GM19035 (cell line): ENCODE results near the gene SLC25A13.
"Not testable (repeated sequence)": the region's sequence is repeated elsewhere in the genome, so short reads cannot be mapped to it uniquely, and the experiment has no call there.

ENCODE experiments used
- ATAC-seq: cut with Tn5 transposase; IDR thresholded peaks from one replicate; pipeline ENCODE4 v1.9.1; 2021; ENCODE audit not compliant: unreplicated experiment

Gene SLC25A13

DNA sequence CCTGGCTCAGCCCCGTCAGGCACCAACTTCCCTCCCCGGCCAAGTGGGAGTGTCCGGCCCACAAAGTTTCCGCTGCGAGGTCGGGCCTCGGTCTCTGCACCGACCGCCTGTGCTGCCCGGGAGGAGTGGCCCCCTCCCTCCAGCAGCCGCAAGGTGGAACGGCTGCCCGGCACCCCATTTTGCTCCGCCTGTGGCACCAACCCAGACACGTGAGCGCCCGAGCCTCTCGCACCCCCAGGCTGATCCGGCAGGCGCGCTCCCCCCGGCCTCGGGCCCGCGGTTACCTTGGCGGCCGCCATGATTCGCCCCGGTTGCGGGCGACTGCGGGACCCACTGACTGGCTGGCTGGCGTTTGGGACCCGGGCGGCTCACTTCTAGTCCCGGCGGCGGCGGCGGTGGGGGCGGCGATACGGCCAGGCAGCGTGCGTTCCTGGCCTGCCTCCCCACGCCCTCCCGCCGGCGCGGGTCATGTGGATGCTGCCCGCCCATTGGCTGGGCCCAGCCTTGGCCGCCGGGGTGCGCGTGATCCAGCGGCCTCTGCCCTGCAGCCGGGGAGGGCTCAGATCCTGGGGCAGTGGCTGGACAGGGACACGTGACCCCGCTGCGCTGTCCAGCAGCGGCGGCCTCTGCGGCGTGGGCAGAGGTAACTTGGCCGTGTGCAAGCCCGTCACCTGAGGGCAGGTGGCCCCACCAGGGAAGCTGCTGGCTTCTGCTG is at the start of gene SLC25A13:
Gene SLC25A13 (minus strand): TSS at position 441 of the 715 bp plus-strand sequence. CDS start 142 bp downstream, at position 299.
- ATAC-seq: peak; percentile 84

DNA sequence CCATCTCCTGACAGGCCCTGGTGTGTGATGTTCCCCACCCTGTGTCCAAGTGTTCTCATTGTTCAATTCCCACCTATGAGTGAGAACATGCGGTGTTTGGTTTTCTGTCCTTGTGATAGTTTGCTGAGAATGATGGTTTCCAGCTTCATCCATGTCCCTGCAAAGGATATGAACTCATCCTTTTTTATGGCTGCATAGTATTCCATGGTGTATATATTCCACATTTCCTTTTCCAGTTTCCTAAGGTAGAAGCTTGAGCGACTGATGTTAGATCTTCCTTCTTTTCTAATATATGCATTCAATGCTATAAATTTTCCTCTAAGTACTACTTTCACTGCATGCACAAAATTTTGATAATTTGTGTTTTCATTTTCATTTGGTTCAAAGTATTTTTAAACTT is 44.0 kb upstream of the SLC25A13 start:
- not testable (repeated sequence) for ATAC-seq

DNA sequence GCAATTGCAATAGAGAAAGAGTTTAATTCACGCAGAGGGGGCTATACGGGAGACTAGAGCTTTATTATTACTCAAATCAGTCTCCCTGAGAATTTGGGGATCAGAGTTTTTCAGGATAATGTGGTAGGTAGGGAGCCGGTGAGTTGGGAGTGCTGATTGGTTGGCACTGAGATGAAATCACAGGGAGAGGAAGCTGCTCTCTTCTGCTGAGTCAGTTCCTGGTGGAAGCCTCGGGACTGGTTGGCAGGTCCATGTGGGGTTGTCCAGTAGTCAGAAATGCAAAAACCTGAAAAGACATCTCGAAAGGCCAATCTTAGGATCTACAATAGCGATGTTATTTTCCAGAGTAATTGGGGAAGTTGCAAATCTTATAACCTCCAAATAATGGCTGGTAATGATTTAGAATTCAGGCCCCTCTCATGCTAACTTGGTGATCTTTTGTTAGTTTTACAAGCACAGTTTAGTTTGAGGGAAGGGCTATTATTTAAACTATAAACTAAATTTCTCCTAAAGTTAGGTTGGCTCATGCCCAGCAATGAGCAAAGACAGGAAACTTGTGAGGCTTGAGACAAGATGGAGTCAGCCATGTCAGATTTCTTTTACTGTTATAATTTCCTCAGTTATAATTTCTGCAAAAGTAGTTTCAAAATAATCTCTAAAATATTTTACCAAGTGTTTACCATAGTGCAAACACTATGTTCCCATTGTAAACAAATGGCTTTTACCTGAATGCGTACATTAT is 39.4 kb upstream of the SLC25A13 start:
- ATAC-seq: no peak

DNA sequence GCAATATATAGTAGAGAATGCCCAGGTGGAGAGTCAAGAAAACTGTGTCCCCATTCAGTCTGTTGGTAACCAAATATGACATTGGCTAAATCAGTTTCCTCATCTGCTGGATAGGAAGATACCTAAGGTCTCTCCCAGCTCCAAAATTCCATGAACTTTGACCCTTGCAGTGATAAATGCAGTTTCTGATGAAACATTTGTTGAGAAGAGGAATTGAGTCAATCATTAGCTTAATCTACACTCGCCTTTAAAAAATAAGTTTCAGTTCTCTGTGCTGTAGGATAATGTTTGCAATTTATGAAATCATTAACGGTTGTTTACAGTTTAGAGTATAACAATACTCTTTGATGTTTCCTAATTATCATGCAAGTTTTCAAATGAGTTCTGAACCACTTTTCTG is 38.0 kb upstream of the SLC25A13 start:
- ATAC-seq: no peak

GRCh38 chr7:96358236-96358971 is 36.5 kb upstream of the SLC25A13 start:
- not testable (repeated sequence) for ATAC-seq

DNA sequence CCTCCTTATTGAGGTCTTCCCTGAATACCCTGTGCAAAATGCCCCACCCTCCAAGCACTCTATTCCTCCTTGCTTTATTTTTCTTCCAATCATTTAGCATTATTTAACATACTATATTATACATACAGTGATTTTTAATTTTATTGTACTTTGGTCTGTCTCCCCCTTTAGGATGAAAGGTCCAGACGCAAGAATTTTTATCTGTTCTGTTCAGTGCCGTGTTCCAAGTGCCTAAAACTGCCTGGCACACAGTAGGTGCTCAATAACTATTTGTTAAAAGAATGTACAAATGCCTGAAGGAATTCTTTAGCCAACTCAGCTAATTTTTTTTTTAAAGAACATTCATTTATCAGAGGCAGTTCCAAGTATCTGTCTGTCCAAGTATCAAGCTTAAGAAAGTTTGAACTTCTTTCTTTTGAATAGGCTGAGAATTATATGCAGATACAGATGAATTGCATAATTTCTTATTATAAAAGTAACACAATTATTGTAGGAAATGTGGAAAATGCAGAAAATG is 34.1 kb upstream of the SLC25A13 start:
- no peak for ATAC-seq

DNA sequence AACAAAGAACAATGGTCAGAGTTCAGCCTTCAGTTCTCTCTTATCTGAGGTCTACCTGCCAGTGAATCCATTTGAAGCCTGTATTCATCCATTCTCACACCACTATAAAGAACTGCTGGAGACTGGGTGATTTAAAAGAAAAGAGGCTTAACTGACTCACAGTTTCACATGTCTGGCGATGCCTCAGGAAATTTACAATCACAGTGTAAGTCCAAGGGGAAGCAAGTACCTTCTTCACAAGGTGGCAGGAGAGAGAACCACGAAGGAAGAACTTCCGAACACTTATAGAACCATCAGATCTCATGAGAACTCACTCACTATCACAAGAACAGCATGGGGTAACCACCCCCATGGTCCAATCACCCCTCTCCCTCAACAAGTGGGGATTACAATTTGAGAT is 33.0 kb upstream of the SLC25A13 start:
- no peak for ATAC-seq

GRCh38 chr7:96349572-96349971 is 27.7 kb upstream of the SLC25A13 start:
- ATAC-seq: no peak

DNA sequence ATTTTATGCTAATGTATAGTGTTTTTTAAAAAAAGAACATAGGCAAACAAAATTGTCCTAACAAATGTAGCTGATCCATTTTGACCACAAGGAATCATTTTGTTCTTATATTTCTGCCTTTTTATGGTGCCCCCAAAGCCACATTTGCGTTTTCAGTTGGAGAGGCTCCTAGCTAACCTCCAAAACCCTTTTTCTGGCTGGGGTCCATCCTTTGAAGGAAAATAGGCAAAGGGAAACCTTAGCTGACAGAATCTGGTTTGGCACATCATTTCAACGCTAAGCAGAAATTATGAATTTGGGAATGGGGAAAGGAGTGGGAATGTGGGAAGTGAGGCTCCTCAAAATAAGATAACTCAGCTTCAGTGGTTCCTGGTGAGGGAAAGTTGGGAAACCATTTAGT is 25.6 kb upstream of the SLC25A13 start:
- ATAC-seq: no peak

DNA sequence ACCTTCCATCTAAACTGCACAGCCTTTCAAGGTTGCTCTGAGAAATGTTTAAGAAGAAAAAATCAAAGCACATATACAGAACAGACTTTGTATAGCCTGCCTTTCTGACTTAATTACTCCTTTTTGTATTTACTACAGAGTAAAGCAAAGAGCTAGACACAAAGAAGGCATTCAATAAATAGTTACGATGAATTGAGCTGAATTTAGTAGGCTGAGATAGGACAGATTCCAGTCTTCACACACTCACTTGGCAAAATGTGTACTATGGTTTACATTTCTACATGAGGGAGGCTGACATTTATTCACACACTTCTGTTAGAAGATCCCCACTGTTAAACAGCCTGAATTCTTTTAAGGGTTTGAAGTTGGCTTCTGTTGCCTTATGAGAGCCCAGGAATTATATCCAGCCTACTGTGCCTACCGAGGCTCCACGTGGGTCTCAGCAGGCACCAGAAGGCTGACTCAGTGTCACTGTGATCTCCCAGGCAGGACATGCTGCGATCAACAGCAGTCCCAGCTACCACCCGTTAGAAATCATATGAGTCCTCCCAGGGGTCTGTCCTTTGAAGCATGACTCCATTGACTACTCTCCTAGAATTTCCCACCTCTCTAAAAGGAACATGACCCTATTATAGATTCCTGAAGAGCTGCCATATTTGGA is 24.5 kb upstream of the SLC25A13 start:
- ATAC-seq: no peak

- ATAC-seq: no peak
These were observed 22.3 kb upstream of the SLC25A13 start for GRCh38 chr7:96344236-96344635.

- ATAC-seq: no peak
These were observed 20.2 kb upstream of the SLC25A13 start for GRCh38 chr7:96342049-96342448.

GRCh38 chr7:96337519-96337918 is 15.6 kb upstream of the SLC25A13 start:
- no peak for ATAC-seq

DNA sequence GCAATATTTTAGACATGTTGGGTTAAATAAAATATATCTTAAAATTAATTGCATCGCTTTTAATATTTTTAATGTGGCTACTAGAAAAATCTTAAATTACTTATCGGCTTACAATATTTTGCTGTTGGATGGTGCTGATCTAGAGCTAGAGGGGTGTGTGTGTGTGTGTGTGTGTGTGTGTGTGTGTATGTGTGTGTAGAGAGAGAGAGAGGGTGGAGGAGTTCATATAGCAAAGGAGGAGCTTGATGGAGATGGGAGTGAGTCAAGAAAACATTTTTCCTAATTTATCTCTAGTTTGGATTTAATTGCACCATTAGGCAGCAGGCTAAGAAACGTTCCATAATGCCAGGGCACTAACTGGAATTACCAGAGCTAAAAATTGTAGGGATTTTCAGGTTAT is 10.4 kb upstream of the SLC25A13 start:
- ATAC-seq: no peak

- ATAC-seq: no peak
These were observed 9.9 kb upstream of the SLC25A13 start for GRCh38 chr7:96331775-96332174.

- ATAC-seq: no peak
These were observed 9.3 kb upstream of the SLC25A13 start for GRCh38 chr7:96331233-96331632.

- no peak for ATAC-seq
These were observed 8.3 kb upstream of the SLC25A13 start for GRCh38 chr7:96330193-96330592.

DNA sequence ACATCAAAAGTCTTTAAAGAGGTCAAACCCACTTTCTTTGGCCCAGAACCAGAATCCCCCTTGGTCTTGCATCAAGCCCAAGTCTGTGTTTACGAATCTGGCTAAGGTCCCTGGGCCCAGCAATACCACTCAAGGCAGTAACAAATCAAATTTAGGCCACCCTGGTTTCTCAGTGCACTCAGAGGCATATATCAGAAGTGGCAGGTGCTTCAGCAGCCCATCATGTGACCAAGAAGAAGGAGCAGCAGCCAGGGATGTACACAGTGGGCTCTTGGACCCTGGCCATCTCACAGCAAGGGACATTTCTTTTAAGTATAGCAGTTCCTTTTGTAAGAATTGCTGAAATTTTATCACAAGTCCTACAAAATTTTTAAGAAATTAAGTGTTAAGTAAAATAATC is 7.3 kb upstream of the SLC25A13 start:
- ATAC-seq: no peak

- ATAC-seq: no peak
These were observed 6.1 kb upstream of the SLC25A13 start for GRCh38 chr7:96328016-96328415.

- no peak for ATAC-seq
These were observed 5.5 kb upstream of the SLC25A13 start for GRCh38 chr7:96327429-96327828.

GRCh38 chr7:96326752-96327151 is 4.9 kb upstream of the SLC25A13 start:
- ATAC-seq: not testable (repeated sequence)
